Amniotic stem cell (primary cell): ENCODE data around the gene APOC3.

Experiments
- DNase-seq: peaks from one replicate; lab custom pipeline; 2025; lab: John Stamatoyannopoulos, UW

The APOC3 gene

DNA sequence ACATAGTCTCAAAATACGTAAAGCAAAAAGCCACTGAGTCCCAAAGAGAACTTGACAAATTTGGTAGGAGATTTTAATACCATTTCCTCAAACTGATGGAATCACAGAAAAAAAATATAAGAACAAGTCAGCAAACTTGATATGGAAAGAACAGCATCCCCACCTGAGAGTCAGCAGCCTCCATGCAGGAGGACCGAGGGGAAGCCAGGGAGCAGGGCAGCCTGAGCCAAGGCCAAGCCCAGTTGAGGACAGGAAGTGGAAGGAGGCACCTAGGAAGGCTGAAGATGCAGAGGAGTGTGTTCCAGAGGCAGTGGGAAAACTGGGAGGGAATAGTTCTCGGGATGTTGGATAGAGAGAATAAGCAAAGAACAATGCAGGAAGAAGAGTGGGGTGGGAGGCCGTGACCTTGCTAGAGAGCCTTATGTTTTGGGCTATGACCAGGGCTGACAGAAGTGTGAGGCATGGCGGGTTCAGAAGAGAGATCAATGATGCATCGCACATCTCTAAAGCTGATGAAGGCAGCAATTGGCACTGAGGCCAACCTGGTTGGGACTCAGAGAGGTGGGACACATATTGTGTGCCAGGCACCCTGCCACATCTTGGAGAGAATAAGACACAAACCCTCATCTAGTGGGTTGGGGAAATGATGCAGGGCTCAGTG is 22.0 kb upstream of the APOC3 start:
- DNase-seq = no peak

DNA sequence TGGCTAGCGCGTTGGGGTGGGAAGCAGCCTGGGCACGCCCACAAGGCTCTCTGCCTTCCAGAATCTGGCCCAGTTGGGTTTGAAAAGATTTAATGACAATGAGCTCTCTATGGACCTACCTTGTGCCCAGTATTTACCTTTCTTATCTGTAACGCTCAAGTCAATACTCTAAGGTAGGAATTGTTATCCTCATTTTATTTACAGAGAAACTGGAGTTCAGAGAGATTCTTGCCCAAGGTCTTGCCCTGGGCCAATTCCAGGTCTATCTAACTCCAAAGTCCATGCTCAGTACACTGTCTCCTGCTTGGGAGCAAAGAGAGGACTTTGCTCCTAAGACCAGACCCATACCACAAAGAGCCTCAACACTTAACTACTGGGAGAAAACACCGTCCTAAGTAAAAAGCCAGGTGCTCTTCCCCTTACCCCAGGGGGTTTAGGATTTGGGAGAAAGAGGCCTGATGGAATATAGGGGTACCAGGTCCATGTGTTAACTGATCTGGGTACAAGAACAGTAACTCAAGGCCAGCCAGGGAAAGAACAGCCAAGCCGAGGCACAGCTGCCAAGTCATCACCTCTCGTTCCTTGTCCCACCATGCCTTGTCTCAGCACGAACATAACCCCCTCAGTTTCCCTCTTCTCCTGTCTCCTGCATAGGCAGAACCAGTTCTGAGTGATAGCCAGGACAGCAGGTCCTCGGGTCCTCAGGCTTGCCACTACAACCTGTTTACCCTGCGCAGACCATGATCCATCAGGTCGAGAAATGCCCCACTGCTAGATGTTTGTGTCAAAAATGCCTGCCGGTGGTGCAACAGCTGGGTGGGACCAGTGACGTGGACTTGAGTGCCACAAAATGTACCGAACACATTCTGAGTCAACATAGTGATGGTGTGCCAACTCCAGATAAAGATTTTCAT is 21.2 kb upstream of the APOC3 start:
- no peak for DNase-seq

DNA sequence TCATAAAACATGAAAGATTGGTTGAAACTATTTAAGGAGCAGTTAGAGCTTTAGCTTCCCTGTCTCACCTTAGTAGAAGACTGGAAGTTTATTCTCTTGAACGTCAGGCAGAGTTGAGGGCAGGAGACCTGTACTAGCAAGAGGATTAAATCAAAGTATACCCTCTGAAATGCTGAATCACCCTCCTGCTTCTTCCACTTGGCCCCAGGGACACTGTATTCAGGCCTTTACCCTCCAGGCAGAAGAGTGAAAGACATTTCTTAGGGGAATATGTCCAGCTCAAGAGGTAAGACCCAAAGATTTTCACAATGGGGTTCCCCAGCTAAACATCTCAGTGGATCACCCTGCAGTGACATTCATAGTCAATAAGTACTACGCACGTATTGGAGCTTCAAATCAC is 18.5 kb upstream of the APOC3 start:
- no peak for DNase-seq

DNA sequence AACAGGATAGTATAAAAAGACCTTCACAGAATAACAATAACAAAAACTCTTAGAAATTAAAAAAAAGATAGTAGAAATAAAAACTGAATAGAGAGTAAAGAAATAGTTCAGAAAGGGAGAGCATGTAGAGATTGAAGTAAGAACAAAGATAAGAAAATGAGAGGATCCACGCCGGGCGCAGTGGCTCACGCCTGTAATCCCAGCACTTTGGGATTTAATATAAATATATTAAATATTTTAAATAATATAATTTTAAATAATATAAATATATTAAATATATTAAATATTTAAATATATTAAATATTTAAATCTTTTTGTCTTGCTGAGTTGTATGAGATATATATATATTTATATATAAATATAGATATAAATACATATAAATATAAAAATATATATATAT is 17.6 kb upstream of the APOC3 start:
- DNase-seq = no peak

DNA sequence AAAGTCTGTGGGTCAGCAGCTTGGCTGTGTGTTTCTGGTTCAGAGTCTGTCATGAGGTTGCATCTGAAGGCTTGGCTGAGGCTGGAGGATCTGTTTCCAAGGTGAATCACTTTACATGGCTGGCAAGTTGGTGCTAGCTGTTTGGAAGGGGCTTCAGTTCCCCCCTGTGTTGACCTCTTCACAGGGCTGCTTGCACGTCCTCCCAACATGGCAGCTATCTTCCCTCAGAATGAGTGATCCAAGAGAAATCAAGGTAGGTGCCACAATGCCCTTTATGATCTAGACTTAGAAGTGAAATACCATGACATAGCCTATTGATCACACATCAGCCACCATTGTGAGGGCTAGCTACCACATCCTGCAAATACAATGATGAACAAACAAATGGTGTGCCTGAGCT is 16.5 kb upstream of the APOC3 start:
- no peak for DNase-seq

DNA sequence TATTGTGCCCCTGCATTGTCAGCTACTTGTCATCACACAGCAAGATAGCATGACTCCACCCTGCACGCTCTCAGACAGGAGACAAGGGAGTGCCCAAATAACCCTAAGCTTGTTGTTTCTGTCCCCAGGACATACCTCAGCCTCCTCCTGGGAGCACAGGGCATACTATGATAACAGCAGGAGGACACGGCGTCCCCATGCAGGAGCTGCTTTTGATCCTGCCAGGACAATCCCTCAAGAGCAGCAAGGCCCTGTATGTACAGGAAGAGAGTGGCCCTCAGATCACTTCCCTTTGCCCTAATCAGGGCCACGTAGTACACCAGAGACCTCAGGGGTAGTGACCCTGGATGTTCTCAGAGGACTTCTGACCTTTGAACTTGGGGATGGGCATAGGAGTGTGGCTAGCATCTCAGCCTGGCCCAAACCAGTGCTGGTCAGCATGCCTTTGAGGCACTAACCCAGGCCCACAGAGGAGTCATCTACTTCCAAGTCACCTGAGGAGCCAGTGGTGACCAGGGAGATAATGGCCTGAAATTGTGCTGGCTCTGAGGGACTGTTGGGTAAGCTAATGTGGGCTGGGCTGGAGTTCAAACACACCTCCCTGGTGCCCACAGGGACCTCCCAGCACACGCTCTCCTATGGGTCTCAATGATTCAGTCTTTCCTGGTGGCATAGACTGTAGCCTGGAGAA is 15.8 kb upstream of the APOC3 start:
- DNase-seq = no peak

DNA sequence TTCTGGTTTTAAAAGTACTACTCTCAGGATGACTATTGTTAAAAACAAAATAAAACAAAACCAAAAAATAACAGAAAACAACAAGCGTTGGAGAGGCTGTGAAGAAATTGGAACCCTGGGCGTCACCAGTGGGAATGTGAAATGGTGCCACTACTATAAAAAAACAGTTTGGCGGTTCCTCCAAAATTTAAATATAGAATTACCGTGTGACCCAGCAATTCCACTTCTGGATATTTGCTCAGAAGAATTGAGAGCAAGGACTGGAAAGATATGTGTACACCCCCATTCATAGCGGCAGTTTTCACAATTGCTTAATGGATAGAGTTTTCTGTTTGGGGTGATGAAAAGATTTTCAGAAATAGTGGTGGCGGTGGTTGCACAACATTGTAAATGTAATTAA is 15.2 kb upstream of the APOC3 start:
- DNase-seq = no peak

DNA sequence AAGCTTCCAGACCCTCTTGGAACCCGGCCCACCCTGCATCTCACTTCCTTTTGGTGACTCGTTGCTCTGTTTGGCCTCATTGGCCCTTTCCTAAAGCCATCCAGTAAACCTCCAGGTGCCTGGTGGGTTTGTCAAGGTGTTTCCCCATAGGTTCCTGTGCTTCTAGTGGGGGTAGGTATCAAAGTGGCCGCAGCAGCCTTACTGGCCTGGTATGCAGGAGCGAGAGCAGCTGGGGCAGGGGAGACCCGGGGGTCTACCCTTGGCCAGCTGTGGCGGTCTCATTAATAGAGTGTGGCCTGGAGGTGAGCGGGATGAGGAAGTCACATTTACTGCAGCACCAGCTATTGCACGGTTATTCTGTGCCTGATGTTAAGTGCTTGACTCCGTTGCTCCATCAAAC is 10.7 kb upstream of the APOC3 start:
- no peak for DNase-seq

DNA sequence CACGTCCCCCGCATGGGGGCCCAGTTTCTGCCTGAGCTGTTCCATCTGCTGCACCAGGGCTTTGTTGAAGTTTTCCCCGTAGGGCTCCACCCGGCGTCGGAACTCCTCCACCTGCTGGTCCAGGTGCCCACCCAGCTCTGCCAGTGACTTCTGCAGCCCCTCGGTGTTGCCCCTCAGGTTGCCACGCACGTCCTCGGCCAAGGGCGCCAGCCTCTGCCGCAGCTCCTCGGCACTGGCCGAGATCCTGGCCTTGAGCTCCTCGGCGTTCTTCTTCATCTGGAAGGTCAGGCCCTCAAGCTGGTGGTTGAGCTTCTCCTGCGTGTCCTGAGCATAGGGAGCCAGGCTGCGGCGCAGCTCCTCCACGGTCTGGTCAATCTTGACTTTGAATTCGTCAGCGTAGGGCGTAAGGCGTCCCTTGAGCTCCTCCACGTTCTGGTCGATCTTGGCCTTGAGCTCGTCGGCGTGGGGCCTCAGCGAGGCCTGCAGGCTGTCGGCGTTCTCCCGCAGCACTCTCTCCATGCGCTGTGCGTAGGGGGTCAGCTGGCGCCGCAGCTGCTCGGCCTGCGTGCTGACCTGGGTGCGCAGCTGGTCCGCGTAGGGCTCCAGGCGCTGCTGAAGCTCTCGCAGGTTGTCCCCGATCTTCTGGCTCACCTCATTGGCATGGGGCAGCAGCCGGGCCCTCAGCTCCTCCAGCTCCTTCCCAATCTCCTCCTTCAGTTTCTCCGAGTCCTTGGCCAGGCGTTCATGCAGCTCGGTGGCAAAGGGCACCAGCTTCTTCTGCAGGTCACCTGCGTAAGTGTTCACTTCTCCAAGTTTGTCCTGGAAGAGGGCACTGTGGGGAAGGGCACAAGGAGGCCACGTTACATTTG is 8.4 kb upstream of the APOC3 start:
- no peak for DNase-seq

DNA sequence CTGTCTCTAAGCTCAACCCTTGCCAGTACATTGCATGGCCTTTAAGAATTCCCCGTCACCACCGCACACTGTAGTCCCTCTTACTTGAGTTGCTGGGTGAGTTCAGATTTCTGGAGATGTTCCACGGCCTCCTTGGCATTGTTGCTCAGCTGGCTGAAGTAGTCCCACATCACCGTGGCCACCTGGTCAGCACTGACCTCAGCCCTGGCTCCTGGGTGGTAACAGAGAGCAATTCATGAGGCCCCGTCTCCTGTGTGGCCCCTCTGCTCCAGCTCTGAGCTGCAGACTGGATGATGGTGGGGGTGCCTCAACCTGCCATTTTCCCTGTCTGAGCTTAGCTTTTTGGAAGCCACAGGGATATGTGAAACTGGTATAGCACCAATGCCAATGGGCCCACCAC is 7.1 kb upstream of the APOC3 start:
- DNase-seq = no peak

DNA sequence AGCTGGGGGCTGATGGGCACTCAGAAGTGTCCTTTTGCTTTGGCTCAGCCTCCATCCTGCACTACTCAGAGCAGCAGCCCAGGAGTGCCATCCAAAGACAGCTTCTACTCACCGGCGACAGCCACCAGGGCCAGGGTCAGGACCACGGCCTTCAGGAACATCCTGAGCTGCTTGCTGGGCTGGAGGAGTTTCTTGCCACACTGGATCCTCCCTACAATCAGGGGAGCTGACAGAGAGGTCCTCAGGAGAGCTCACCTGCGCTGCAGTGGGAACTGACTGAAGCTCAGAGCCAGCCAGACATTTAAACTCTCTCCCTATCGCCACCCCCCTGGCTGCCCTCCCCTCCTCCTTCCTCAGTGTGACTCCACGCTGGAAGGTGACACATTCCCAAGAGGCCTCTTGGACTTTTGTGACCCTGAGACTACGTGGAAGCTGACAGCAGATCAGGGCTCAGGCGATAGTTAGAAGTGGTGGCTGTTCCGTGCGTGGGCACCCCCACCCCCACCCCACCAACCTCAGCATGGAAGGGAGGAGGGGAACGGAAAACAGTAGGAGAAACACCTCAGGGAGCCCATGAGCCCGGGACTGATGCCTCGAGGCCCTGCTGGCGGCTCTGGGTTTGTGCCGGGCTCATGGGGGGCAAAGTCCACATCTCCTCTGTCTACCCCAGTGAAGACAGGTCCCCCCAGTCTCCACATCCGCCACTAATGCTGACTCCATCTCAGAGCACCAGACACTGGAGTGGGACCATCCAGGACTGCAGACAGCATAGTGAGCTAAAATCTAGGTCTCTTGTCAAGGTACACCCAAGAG is 6.5 kb upstream of the APOC3 start, which contains the start of gene APOA4:
TSS of gene APOA4 (minus strand) at position 274 of the 813 bp plus-strand sequence. CDS start at position 161, 113 bp downstream.
- DNase-seq = no peak

DNA sequence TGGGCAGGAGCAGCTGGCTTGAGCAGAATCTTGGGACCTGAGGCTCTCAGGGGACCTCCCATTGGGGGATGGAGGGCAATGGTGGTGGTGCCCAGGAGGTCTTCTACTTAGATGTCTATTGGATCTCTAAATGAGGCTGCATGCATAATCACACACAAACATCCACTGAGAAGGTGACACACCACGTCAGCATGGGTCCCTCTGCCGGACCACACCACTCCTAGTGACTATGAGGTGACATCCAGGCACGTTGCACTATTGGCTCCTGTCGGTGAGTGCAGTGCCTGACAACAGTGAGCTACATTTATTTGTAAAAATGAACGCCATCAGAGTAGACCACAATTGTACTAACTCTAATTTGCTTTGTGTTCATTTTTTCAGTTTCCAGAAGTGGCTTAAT is 4.3 kb upstream of the APOC3 start:
- no peak for DNase-seq

DNA sequence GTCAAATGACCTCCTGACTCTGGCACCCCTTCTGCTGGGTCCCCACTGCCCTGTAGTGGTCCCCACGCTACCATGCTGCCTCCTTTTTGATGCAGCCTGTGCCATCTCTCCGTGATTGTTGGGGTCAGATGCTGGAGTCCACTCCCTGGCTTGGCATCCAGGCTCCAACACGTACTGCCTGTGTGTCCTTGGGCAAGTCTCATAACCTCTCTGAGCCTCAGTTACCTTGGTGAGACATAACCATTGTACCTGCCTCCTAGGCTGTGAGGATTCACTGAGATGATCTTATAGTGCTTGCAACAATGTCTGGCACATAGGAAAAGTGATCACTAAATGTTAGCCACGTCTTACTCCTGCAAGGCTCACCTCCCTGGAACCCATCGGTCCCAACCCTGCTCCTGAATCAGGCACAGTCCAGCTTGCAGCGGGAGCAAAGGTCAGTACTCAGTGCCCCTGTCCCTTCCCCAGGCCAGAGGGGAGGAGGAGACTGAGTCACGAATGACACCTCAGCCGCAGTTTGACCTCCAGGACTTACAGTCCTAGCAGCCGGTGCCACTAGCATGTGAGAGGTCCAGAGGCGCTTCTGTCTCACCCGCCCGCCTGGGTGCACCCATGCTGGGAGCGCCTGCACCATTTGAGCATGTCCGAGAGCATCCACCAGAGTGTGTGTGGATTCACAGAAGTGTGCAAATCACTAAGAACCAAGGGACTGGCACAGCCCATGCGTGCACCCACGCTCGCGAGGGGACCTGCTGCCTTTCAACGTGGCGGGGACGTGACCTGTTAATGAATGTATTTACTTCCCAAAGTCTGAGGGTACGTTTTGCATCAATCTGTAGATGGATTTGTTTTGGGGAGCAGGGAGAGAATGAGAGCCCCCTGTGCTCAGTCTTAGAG is 3.6 kb upstream of the APOC3 start:
- no peak for DNase-seq

DNA sequence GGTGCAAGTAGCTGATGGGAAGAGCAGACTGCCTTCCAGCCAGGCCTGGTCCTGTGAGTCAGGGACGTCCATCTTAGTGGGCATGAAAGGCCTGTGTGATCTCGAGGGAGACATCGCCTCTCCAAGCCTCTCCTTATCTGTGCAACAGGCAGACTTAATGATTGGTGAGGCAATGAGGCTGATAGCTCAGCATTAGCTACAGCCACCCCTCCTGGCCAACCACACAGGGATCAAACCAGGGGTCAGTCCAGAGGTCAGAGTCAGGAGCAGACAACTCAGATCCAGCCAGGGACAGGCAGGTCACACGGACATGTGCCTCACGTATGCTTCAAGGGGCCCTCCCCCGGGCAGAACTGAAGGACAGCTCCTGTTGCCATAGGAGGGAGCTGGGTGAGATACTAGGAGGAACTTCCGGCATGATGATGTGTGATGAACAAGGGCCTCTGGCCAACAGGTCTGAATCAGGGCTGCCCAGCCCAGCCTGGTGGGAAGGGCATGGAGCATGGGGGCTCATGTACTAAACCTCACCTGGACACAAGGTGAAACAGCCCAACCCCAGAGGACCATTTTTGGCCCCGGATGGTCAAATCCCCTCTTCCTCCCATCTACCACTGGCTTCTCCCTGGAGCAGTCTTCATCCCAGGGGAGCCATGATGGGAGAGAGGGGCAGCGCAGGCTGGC is 2.8 kb upstream of the APOC3 start:
- no peak for DNase-seq

DNA sequence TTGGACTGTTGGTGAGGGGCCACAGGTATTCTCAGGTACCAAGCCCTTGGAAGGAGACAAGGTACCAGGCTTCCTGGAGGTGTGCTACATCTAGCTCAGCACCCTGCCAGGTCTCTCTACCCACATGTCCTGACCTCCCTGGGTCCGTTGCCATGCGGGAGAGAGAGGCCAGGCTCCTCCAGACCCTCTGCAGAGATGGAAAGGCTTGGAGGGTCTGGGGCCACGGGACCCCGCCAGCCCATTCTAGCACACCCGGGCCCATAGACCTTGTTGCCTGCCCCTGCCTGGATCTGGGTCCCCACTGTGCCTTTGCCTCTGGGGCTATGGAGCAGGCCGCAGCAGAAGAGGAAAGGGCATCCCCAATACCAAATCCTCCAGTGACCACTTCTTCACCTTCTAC is 2.2 kb upstream of the APOC3 start:
- no peak for DNase-seq

DNA sequence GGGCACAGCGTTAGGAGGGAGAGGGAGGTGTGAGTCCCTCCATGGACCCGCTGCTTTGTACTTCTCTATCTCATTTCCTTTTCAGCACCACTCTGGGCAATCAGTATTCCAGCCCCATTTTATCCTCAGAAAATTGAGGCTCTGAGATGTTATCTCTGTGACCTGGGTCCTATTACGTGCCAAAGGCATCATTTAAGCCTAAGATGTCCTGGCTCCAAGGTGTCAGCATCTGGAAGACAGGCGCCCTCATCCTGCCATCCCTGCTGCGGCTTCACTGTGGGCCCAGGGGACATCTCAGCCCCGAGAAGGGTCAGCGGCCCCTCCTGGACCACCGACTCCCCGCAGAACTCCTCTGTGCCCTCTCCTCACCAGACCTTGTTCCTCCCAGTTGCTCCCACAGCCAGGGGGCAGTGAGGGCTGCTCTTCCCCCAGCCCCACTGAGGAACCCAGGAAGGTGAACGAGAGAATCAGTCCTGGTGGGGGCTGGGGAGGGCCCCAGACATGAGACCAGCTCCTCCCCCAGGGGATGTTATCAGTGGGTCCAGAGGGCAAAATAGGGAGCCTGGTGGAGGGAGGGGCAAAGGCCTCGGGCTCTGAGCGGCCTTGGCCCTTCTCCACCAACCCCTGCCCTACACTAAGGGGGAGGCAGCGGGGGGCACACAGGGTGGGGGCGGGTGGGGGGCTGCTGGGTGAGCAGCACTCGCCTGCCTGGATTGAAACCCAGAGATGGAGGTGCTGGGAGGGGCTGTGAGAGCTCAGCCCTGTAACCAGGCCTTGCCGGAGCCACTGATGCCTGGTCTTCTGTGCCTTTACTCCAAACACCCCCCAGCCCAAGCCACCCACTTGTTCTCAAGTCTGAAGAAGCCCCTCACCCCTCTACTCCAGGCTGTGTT is 829 bp upstream of the APOC3 start:
- DNase-seq = no peak

DNA sequence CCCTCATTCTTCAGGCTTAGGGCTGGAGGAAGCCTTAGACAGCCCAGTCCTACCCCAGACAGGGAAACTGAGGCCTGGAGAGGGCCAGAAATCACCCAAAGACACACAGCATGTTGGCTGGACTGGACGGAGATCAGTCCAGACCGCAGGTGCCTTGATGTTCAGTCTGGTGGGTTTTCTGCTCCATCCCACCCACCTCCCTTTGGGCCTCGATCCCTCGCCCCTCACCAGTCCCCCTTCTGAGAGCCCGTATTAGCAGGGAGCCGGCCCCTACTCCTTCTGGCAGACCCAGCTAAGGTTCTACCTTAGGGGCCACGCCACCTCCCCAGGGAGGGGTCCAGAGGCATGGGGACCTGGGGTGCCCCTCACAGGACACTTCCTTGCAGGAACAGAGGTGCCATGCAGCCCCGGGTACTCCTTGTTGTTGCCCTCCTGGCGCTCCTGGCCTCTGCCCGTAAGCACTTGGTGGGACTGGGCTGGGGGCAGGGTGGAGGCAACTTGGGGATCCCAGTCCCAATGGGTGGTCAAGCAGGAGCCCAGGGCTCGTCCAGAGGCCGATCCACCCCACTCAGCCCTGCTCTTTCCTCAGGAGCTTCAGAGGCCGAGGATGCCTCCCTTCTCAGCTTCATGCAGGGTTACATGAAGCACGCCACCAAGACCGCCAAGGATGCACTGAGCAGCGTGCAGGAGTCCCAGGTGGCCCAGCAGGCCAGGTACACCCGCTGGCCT is 641 bp downstream of the APOC3 start:
- DNase-seq = no peak
